Middle frontal gyrus (tissue), 1 donor: ENCODE results near the gene SLC25A14.

Experiments
- DNase-seq: peaks from one replicate; pipeline ENCODE4 v3.0.0-alpha.2; 2015; ENCODE audit warnings: low spot score; ENCODE audit errors: extremely low spot score

Gene SLC25A14

DNA sequence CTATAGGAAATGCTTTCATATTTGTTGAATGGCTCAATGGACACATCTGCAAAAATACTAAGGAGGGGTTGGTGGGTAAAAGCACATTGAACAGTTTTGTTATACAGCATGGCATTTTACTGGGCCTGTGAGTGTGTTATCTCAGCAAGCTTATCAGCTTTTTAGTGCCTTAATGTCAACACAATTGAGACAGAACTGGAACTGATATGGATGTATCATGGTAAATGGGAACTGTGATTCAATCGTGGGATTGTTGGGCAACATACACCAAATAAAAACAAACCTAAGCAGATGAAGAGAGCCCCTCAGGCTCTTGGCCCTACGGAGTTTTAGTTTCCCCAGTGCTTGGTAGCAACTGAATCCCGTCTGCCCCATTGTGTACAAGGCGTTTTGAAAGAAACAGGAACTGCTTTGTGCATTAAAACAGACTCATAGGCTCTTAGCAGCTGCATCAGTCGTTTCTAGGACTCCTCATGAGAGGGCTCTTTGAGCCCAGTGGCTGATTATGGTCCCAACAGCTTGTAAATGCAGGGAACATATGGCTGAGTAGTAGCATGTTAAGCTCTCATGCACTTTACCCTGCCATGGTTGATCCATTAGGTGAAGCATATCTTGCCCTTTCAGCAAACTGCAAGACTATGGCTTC lies 38.4 kb downstream of the SLC25A14 start:
- no peak for DNase-seq

DNA sequence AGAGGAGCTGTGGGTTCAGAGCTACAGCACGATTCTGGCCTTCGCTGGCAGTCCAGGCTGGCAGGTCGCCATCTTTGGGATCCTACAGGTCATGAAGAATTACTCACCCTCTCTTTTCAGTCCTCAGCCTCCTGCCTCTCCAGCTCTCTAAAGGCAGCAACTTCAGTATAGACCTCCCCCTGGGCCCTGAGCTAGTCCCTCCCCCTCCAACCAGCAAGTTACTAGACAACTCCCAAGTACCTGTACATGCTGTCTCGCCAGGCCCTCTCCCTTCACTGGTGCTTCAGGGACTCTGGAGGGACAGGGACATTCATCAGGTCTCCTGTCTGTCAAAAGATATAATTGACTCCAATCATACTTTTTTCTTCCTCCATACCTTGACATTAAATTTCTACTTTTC lies 45.8 kb downstream of the SLC25A14 start, which contains the start of gene GPR119:
Gene GPR119 (minus strand): TSS at position 155 of the 400 bp plus-strand sequence. CDS start 227 bp downstream, outside the sequence.
- no peak for DNase-seq

DNA sequence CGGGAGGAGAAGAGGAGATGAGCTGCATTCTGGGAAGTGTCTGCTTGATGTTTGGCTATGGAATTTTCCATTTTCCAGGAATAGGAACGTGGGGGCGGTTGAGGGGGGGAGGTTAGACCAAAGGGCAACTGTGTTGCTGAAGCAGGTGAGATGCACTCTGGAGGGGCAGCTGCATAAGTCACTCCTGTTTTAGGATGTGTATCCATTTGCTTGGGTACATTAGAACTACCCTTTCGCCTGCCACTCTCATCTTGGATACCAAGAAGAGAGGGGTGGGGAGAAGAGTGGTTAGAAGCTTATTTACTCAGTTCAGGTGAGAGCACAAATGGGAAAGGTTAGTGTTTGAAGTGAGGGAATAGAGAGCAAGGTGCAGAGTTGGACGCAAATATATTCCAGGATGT lies 46.7 kb downstream of the SLC25A14 start:
- no peak for DNase-seq

GRCh38 chrX:130393451-130394074 lies 53.8 kb downstream of the SLC25A14 start:
- peak; percentile 29 for DNase-seq

DNA sequence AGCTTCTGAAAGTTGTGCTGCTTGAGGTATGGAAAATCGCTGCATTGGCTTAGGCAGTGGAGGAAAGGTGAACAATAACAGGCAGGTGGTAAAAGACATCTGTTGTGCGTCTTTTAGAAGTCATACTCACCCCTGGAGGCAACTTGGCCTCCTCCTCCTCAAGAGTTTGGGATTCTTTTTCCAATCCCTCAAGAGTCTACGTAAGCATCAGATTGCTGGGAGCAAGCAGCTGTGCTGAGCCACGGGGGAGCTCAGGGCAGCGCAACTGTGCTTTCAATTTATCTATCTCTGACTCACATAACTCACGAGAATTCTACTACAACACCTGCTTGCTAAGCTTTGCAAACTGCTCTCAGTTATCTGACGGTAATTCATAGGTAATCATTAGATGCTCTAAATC lies 55.6 kb downstream of the SLC25A14 start:
- DNase-seq = no peak

GRCh38 chrX:130401415-130402207 lies 61.9 kb downstream of the SLC25A14 start, which contains the start of gene RBMX2:
Gene RBMX2 (plus strand): TSS chrX:130401987. CDS start chrX:130402033, 46 bp downstream.
- DNase-seq = peak; percentile 47

DNA sequence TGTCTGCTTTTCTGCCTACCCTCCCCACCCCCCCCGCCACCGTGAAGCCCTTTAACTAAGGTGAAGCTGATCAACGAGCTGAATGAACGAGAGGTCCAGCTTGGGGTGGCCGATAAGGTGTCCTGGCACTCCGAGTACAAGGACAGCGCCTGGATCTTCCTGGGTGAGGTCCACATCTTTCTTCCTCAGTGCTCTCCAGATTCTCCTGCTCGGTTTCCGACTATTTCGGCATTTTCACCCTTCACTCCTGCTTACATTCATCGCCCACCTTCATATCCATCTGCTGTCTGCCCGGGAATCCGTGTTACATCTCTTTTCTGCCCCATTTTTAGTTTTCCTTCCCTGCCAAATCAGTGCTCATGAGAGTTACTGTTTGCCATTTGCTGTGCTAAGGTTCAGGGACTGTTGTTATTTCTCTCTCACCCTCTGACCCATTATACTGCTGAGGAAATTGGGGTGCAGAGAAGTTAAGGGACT lies 62.5 kb downstream of the SLC25A14 start:
- DNase-seq = no peak

DNA sequence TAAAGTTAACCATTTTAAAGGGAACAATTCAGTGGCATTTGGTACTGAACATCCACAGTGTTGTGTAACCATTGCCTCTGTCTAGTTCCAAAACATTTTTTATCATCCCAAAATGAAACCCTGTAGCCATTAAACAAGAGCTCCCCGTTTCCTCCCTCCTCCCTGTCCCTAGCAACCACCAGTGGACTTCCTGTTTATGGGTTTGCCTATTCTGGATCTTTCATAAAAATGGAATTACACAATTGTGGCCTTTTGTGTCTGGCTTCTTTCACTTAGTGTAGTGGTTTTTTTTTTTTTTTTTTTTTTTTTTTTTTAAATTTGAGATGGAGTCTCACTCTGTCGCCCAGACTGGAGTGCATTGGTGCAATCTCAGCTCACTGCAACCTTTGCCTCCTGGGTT lies 73.7 kb downstream of the SLC25A14 start:
- DNase-seq = no peak

DNA sequence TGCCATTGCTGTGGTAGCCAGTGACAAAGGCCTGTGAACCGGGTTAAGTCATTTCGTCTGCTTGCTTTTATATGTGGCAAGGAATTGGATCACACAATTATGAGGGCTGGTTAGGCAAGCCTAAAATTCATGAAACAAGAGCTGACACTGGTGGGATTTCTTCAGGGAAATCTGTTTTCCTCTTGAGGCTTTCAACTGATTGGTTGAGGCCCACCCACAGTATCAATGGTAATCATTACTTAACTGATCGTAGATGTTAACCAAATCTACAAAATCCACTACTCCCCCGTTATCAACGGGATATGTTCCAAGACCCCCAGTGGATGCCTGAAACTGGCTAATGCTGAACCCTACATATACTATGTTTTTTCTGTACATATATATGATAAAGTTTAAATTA lies 75.1 kb downstream of the SLC25A14 start:
- no peak for DNase-seq

DNA sequence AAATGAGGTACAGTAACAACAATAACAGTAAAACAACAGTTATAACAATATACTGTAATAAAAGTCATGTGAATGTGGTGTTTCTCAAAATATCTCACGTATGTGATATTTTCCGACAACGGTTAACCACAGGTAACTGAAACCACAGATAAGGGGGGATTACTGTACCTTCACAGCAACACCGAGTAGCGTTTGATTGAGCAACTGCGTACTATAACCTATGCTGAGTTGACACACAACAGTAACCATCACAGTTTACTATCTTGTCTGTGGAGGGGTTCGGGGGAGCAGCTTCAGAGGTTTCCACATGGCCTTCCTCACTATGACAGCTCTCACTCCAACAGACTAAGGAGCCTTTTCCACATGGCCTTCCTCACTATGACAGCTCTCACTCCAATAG lies 75.5 kb downstream of the SLC25A14 start:
- DNase-seq = no peak

DNA sequence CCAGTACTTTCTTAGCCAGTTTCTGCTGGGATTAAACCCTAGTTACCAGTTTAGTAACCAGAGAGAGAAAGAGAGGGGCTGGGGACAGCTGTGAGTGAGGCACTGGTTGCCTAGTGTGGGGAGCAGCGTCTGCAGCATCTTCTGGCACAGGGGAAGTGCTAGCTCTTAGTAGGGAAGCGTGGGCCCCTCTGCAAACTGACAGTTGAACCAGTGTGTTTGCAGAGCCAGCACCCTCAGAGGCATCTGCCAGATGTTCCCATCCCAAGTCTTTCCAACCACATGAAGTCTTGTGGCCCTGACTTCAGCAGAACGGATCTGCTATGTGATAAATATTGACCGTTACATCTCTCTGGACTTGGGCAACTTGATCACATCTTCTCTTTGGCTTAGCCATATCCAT lies 77.1 kb downstream of the SLC25A14 start:
- DNase-seq = no peak

DNA sequence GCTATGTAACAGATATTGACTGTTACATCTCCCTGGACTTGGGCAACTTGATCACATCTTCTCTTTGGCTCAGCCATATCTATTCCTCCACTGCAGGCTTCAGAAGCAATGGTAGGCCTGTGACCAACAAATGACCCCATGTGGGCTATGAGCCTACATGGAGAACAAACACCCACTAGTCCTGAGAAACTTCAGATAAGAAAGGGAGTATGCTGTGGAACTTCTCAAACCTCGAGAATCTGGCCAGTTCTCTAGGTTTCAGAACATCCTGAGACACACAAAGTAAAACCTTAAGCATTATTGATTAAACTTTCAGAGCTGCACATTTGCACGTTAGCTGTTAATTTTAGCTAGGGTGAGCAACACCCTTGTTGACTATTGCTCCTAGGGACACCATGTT lies 78.3 kb downstream of the SLC25A14 start:
- no peak for DNase-seq

DNA sequence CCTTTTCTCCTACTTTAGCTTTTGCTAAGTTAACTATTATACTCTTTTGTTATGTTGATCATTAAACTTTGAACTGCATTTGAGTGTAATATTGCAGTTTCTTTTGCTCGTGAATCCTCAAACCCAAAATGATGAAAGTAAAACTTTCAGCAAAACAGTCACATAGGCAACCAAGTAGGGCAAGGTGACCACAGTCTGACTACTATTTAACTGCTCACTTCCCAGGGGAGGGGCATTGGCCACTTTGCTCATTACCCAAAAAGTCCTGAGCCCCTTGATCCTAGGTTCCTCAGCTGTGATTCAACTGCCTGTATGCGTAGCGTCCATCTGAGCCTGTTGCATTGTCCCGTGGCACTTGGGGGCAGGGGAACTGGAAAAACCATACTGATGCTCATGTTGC lies 79.0 kb downstream of the SLC25A14 start:
- DNase-seq = no peak

- no peak for DNase-seq
These were observed 79.5 kb downstream of the SLC25A14 start for GRCh38 chrX:130419263-130419662.
